C4-2B (cell line): ENCODE data around the gene OTOP2.

Source experiments
- ZFX ChIP-seq: fragments of 450-650 bp; IDR thresholded peaks from 2 replicates; pipeline ENCODE4 v1.6.1; 2017
- TF ChIP-seq, protein P1 (sequence below): fragments of 450-650 bp; conservative IDR thresholded peaks from 2 replicates; pipeline ENCODE4 v1.5.1; 2017; ENCODE audit warnings: mild to moderate bottlenecking

DNA sequence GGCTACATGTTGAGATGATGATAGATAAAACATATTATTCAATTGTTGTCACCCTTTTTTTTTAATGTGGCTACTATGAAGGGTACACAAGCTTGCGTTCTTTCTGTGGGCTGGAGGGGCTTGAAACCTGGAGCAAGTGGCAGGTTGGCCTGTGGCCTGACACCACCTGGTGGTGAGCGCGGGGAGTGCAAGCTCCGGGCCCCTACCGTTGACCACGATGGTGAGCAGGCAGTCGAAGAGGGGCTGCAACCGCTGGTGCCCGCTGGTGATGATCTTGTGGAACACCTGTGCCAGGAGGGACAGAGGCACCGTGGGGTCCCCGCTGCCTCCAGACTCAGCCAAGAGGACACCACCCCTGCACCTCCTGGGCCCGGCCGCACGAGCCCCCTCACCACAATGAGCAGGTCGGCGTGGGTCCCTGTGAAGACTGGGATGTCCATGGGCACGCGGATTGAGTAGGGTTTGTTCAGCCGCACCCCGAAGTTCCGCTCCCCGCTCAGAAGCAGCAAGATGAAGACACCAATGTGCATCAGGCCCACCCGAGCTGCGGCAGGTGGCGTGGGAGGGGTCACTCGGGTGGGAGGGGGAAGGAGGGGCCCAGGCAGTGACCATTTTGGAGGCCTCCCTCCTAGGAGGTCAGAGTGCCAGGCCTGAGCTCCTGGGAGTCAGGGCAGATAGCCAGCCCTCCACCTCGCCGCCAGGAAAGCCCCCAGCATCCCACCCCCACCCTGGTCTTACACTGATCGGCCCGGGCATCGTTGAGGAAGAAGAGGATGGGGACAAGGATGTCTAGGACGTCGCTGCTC lies 34.1 kb downstream of the OTOP2 start:
- TF ChIP-seq, protein P1, sequence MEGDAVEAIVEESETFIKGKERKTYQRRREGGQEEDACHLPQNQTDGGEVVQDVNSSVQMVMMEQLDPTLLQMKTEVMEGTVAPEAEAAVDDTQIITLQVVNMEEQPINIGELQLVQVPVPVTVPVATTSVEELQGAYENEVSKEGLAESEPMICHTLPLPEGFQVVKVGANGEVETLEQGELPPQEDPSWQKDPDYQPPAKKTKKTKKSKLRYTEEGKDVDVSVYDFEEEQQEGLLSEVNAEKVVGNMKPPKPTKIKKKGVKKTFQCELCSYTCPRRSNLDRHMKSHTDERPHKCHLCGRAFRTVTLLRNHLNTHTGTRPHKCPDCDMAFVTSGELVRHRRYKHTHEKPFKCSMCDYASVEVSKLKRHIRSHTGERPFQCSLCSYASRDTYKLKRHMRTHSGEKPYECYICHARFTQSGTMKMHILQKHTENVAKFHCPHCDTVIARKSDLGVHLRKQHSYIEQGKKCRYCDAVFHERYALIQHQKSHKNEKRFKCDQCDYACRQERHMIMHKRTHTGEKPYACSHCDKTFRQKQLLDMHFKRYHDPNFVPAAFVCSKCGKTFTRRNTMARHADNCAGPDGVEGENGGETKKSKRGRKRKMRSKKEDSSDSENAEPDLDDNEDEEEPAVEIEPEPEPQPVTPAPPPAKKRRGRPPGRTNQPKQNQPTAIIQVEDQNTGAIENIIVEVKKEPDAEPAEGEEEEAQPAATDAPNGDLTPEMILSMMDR, result peak; percentile 97
- TF ChIP-seq ZFX, result no peak
